HAP-1 (cell line): ENCODE measurements around the gene DIAPH3.

Experiments used
- DNase-seq, 2 experiments: peaks; one replicate each; pipeline ENCODE4 v3.0.0-alpha.2; 2016 to 2020; ENCODE audit warnings: low spot score in 2 of 2
- H3K27me3 ChIP-seq: fragments of 250-450 bp; sonication (Bioruptor Pico); 2 replicates; pipeline ENCODE4 v1.5.1; 2020; ENCODE audit warnings: low read depth, mild to moderate bottlenecking, moderate library complexity
- H3K36me3 ChIP-seq: fragments of 250-450 bp; sonication (Bioruptor Pico); replicated peaks from 2 replicates; pipeline ENCODE4 v1.5.1; 2020; ENCODE audit warnings: mild to moderate bottlenecking
- H3K4me1 ChIP-seq: fragments of 250-450 bp; sonication (Bioruptor Pico); 2 replicates; pipeline ENCODE4 v1.5.1; 2020; ENCODE audit warnings: mild to moderate bottlenecking
- H3K4me3 ChIP-seq: fragments of 250-450 bp; sonication (Bioruptor Pico); 2 replicates; pipeline ENCODE4 v1.5.1; 2020; ENCODE audit warnings: mild to moderate bottlenecking, moderate library complexity
- H3K9me3 ChIP-seq: fragments of 250-450 bp; sonication (Bioruptor Pico); 2 replicates; pipeline ENCODE4 v1.5.1; 2020; ENCODE audit warnings: mild to moderate bottlenecking, moderate library complexity
- in situ Hi-C: fragments of 300-500 bp; cut with MboI; formaldehyde crosslinking; loops from 3 replicates; pipeline ENCODE4 v1.14.3; 2020; ENCODE audit warnings: low sequenced_read_pairs, inconsistent platforms, mixed read lengths

The DIAPH3 gene

DNA sequence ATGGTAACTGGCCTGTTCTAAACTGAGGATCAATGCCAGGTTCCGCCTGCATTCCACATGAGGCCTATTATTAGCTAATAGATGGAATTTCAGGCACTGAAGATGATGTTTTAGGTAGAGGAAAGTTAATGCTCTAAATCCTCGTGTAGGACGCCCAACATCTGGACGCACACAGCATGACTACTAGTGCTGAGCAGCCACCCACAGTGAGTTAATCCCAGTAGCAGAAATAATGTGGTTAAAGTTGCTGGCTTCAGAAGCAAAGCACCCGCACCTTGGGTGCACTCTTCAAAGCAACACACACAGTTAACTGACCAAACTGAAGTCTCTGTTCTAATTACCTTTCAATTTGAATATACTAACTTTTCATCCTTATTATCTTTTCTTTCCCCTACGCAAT lies 150.6 kb downstream of the DIAPH3 start:
- Histone ChIP-seq H3K4me1 (no peaks in the 10 kb centered on the region), H3K27me3 (no peaks in the 10 kb centered on the region), H3K4me3 (no peak overlapping the region), H3K9me3 (no peaks in the 10 kb centered on the region), H3K36me3 (no peaks in the 10 kb centered on the region)
- DNase-seq: no peak
- in situ Hi-C loops: no loop called here

DNA sequence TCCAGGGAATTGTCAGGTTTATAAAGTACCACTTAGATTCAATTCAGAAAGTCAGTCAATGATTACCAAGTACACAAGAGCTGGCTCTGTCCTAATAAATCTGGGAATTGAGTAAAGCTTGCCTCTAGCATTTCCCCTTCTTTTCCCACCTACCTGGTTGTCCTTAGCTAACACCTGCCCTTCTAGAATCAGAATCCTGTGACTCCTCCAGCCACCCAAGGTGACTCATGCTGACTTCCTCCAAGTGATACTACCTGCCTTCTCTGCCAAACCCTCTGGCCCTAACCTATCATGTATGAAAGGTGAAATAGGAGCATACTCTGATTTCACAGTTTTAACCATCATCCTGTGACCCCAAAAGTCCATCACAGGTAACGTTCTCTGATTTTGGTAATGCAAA lies 151.2 kb downstream of the DIAPH3 start:
- Histone ChIP-seq H3K4me3 (no peak overlapping the region), H3K27me3 (no peaks in the 10 kb centered on the region), H3K9me3 (no peaks in the 10 kb centered on the region), H3K4me1 (no peaks in the 10 kb centered on the region), H3K36me3 (no peaks in the 10 kb centered on the region)
- no peak for DNase-seq
- in situ Hi-C loops: no loop called here

DNA sequence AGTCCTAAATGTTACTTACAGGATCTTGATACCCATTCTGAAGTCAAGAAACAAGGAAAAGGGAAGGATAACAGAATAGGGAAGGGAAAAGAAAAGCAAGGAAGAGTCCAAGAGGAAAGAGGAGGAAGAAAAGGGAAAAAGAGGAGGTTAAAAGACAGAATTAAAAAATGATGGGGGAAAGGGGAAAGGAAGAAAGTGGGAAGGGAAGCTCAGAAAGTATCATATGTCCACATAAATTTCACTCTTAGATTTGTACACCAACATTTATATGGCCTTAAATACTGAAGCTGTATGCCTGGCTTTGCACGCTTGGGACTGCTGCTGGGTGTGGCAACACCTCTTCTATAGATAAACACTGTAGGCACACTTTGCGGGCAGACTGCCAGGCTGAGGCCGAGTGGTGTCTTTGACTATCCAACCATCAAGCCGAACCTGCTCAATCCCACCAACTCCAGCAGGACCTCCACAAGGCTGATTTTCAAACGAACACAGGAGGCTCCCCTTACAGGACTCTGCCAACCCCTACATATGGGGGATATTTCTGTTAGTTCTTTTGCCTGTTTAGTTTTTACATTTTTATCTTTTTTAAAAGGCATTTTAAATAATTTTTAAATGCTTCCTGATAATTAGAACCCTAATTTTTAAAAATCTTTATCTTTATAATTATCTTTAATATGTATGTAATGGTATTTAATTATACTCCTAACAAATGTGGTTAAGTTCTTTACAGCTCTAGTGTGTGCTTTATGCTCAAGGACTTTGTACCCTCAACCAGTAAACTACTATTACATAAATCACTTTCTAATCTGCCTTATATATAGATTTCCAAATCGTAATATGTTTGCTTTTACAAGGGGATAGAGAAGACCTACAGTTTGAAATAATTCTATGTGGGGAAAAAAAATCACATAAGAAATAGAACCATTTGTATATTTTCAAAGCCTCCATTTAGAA lies 154.2 kb downstream of the DIAPH3 start:
- in situ Hi-C loops: no loop called here
- no peaks in the 10 kb centered on the region for H3K36me3 ChIP-seq
- no peak overlapping the region for H3K4me3 ChIP-seq
- DNase-seq: no peak
- H3K9me3 ChIP-seq: no peaks in the 10 kb centered on the region
- no peaks in the 10 kb centered on the region for H3K4me1 ChIP-seq
- no peaks in the 10 kb centered on the region for H3K27me3 ChIP-seq

DNA sequence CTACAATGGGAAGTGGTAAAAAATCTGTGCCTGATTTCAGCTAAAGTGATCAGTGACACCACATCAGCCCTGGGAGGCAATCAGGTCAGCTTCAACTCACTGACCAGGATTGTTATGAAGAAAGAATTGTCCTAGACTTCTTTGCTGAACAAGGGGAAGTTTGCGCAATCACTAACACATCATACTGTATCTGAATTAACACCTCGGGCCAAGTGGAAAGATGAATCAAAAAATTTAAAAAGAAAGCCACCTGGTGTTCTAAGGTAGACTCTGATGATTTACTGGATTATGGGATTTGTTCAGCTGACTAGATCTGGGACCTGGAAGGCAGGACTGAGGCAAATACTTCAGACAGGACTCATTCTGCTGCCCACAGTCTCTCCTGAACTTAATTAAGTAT lies 161.8 kb downstream of the DIAPH3 start:
- Histone ChIP-seq H3K9me3 (no peaks in the 10 kb centered on the region), H3K4me1 (no peaks in the 10 kb centered on the region), H3K4me3 (no peak overlapping the region), H3K36me3 (no peaks in the 10 kb centered on the region), H3K27me3 (no peaks in the 10 kb centered on the region)
- no peak for DNase-seq
- in situ Hi-C loops: no loop called here

DNA sequence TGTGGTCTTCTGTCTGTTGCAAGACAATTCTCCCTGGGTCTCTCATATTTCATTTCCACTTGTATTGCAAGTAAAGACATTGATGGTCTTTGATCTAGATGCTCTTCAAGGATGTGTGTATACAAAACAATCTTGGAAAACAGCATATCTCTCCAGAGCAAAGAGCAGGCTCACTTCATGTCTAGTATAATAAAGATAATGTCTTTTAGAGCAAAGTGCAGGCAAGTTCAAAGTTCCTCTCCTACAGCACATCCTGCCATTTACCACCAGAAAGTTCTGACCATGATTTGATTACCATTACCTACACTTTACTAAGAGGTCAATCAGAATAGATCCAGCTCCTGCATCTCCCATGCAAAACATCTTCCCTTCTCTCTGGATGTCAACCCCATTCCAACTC lies 162.8 kb downstream of the DIAPH3 start:
- DNase-seq: no peak
- in situ Hi-C loops: no loop called here
- Histone ChIP-seq H3K4me1 (no peaks in the 10 kb centered on the region), H3K27me3 (no peaks in the 10 kb centered on the region), H3K36me3 (no peaks in the 10 kb centered on the region), H3K9me3 (no peaks in the 10 kb centered on the region), H3K4me3 (no peak overlapping the region)

DNA sequence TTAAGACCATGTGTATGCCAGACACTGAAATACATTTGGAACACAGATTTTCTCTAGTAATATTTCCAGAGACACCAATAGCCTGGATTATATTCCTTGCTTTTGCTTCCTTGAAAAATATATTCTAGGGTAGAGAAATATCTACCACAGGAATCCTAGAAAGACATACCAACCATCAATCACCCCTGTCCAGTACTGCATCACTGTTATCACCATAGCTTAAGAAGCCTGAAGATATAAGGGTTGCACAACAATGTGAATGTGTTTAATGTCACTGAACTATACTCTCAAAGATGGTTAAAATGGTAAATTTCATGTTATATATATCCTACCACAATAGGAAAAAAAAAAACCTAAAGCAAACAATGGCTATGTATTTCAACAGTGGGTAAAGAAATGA lies 163.6 kb downstream of the DIAPH3 start:
- Histone ChIP-seq H3K27me3 (no peaks in the 10 kb centered on the region), H3K4me3 (no peak overlapping the region), H3K36me3 (no peaks in the 10 kb centered on the region), H3K4me1 (no peaks in the 10 kb centered on the region), H3K9me3 (no peaks in the 10 kb centered on the region)
- in situ Hi-C loops: no loop called here
- no peak for DNase-seq

DNA sequence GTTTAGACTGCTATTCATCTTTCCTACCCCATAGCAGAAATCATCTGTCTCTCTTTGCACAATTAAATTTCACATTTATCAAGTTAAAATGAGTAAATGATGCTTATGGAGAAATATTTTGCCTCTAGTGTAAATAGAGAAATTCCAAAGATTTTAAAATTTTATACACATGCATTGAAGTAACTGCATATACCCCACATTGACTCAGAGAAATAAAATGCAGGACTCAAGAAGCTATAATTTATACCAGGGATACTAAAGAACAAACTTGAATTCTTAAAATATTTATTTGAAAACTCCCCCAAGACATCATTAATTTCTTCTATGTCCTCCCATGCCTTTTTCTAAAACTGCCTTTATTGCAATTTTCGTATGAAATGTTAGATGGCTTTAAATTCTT lies 165.8 kb downstream of the DIAPH3 start:
- DNase-seq: no peak
- in situ Hi-C loops: no loop called here
- H3K9me3 ChIP-seq: no peaks in the 10 kb centered on the region
- no peaks in the 10 kb centered on the region for H3K4me1 ChIP-seq
- H3K36me3 ChIP-seq: no peaks in the 10 kb centered on the region
- no peaks in the 10 kb centered on the region for H3K27me3 ChIP-seq
- H3K4me3 ChIP-seq: no peak overlapping the region

DNA sequence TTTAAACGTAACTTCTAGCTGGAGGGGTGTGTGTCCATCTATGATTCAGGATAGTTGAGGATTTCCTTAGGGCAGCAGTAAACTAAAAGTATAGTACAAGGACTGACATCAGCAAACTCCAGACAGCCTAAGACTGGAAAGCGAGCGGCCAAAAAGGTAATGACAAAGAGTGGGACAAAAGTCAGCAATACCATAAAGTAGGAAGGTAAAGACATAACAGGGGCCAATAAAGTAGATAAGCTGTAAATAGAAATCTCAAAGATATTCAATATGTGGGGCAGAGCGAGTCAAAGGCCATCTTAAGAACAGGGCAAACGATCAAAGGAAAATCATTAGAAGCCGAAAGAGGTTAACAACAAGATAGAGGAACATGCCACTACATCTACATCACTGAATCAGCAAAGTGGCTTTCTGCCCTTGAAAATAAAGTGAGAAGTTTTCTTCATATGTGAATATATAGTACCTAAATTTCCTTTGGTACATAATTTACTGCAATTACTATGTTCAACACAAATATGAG lies 167.2 kb downstream of the DIAPH3 start:
- H3K27me3 ChIP-seq: no peaks in the 10 kb centered on the region
- in situ Hi-C loops: no loop called here

DNA sequence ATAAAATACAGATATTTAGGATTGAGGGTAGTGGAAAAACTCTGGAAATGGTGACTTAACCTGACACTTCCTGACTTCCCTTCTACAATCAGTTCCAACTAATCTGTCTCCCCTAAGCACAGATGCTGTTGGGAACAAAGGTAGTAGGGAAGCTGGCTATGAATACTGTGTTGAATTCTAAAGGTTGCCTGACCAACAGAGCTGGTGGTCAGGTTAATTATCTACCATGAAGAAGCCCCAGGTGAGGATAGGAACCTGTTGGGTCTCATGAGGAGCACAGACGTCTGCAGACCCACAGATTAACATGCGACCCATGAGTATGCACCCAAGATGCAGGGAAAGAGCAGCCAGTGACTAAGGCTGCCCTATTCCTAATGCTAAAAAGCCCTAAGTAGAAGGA lies 172.3 kb downstream of the DIAPH3 start:
- Histone ChIP-seq H3K9me3 (no peaks in the 10 kb centered on the region), H3K27me3 (no peaks in the 10 kb centered on the region), H3K4me1 (peaks cover 5% of the 10 kb centered on the region; the same call in 1 of the 2 replicates), H3K4me3 (no peak overlapping the region), H3K36me3 (peaks cover 4% of the 10 kb centered on the region; the same call in 1 of the 2 replicates)
- DNase-seq: no peak
- in situ Hi-C loops: no loop called here

More for the DNA sequence above, 167.2 kb downstream of the DIAPH3 start:
- no peaks in the 10 kb centered on the region for H3K9me3 ChIP-seq
- DNase-seq: no peak
- no peaks in the 10 kb centered on the region; the same call in 1 of the 2 replicates for H3K36me3 ChIP-seq
- H3K4me3 ChIP-seq: no peak overlapping the region
- no peaks in the 10 kb centered on the region for H3K4me1 ChIP-seq

DNA sequence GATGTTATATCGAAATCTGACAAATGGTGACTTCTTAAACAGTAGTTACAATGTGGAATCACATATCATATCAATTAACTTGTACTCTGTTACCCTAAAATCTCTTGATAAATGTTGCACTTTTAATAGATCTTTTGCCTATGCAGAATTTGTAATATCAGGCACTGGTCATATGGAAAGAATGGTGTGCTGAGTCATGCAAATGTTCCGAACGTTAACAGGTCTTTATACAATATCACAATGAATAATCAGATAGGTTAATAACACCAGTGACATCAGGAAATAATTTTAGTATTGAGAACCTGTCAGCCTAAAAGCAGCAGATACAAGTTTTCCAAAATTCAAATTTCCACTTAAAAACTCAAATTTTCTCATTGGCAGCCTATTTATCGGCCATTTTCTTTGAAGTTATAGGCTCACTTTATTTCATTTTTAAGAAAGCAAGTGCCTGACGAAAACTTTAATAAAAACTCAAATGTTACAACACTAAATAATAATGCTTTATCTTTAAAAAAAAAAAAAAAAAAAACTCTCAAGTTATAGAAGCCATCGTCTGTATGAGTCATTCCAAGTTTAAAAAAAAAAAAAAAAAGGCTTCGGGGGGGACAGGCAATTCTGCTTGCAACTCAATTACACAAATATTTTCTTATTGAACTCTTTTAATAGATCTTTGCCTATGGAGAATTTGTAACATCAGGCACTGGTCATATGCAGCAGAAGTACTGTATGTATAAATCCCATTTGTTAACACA lies 180.9 kb downstream of the DIAPH3 start:
- H3K9me3 ChIP-seq: no peaks in the 10 kb centered on the region
- in situ Hi-C loops: no loop called here

DNA sequence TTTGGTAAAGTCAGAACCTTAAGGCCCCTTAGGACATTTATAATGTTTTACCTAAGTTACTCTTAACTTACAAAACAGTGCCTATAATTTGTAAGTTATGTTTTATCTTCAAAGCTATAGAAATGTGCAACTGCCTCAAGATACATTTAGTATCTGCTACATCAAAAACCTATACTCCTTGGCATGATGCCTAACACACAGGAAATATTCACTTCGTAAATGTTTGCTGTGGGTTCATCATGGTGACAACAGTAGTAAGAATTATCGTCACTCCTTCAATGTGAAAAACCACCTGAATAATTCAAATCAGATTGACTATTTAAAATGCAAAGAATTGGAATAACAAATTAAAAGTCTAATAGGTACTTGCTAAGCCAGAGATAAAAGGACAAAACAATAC lies 184.1 kb downstream of the DIAPH3 start:
- no peaks in the 10 kb centered on the region for H3K9me3 ChIP-seq

More for the DNA sequence above, 180.9 kb downstream of the DIAPH3 start:
- Histone ChIP-seq H3K27me3 (no peaks in the 10 kb centered on the region), H3K36me3 (0 out of 2 replicates have a peak, but pooled peaks cover 3% of the 10 kb centered on the region), H3K4me1 (peaks cover 9% of the 10 kb centered on the region), H3K4me3 (no peak overlapping the region)
- DNase-seq: no peak

DNA sequence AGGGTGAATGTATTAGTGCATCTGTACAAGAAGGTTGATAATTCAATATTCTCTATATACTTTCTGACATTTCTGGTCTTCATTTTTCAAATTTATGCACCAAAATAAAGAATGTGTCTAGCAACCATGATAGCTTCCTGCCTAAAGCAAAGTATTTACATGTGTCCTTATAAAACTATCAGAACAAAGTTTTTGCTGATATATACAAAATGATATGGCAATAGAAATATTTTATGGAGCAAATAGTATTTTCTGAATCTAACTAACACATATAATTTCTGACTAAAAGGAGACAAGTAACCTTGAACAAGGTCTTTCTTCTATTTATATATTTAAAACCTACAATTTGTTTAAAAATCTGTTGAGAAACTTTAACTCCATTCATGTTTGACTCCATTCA lies 184.9 kb downstream of the DIAPH3 start:
- Histone ChIP-seq H3K36me3 (0 out of 2 replicates have a peak, but pooled peaks cover 3% of the 10 kb centered on the region), H3K27me3 (no peaks in the 10 kb centered on the region), H3K4me3 (no peak overlapping the region), H3K9me3 (no peaks in the 10 kb centered on the region), H3K4me1 (peaks cover 8% of the 10 kb centered on the region)
- in situ Hi-C loops: no loop called here
- DNase-seq: no peak

More for the DNA sequence above, 184.1 kb downstream of the DIAPH3 start:
- Histone ChIP-seq H3K4me3 (no peak overlapping the region), H3K4me1 (peaks cover 9% of the 10 kb centered on the region), H3K36me3 (0 out of 2 replicates have a peak, but pooled peaks cover 3% of the 10 kb centered on the region), H3K27me3 (no peaks in the 10 kb centered on the region)
- in situ Hi-C loops: no loop called here
- no peak for DNase-seq

DNA sequence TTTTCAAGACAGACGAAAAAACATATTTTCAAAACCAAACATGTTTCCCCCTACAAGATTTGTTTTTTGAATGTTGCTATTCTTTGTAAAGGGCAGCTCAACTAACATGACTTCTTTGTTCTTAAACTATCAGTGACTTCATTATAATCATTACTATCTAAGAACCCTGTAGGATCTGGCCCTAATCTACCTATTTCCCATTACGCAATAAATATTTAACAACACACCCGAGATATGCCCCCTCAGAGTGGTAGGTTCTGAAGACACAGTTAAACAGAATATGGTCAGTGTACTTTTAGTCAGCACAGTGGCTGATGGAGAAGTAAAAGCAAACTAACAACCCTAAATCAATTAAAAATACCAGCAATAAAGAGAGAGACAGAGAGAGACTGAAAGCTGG lies 186.9 kb downstream of the DIAPH3 start:
- DNase-seq: no peak
- Histone ChIP-seq H3K27me3 (no peaks in the 10 kb centered on the region), H3K4me1 (no peaks in the 10 kb centered on the region), H3K4me3 (no peak overlapping the region), H3K36me3 (0 out of 2 replicates have a peak, but pooled peaks cover 3% of the 10 kb centered on the region), H3K9me3 (no peaks in the 10 kb centered on the region)
- in situ Hi-C loops: no loop called here
